OCI-LY7 (cell line): ENCODE results near the gene PITPNM1. TPM values are rescaled to one million over a fixed set of nuclear protein-coding genes. Genes with fewer than 3 reads are reported as not detected.

Experiments used
- BruUV-seq: library from RNA; stranded (reverse); fragments of 400-500 nt; replicated peaks from 2 replicates; lab custom pipeline; 2021; lab: Mats Ljungman, UMichigan
- CTCF ChIA-PET: fragments of 300-600 bp; sonication (Branson Sonifier 250); formaldehyde crosslinking; loops from one replicate; lab custom pipeline; 2022; ENCODE audit warnings: antibody characterized with exemption; ENCODE audit not compliant: unreplicated experiment; lab: Charles Lee
- POLR2A ChIA-PET: fragments of 300-600 bp; sonication (Branson Sonifier 250); formaldehyde crosslinking; loops from one replicate; lab custom pipeline; 2022; ENCODE audit warnings: antibody characterized with exemption; lab: Charles Lee
- DNase-seq: peaks from one replicate; pipeline ENCODE4 v3.0.0-alpha.2; 2015; ENCODE audit warnings: low spot score
- H2AFZ ChIP-seq: fragments of 200-600 bp; sonication (generic), shearing (Covaris generic); 2 replicates; pipeline ENCODE4 v1.6.1; 2014; ENCODE audit warnings: mild to moderate bottlenecking, antibody characterized with exemption, low read length, moderate library complexity
- H3K27ac ChIP-seq: fragments of 200-600 bp; sonication (generic); 2 replicates; pipeline ENCODE4 v1.5.1; 2014; ENCODE audit warnings: mixed run types, low read depth, mild to moderate bottlenecking, moderate library complexity, low read length, inconsistent platforms; ENCODE audit not compliant: poor library complexity, severe bottlenecking
- H3K36me3 ChIP-seq: fragments of 200-600 bp; sonication (generic); 2 replicates; pipeline ENCODE4 v1.6.1; 2014; ENCODE audit warnings: mild to moderate bottlenecking, antibody characterized with exemption, low read length, moderate library complexity, mixed read lengths; ENCODE audit not compliant: insufficient read depth
- H3K4me1 ChIP-seq: fragments of 200-600 bp; sonication (generic); 2 replicates; pipeline ENCODE4 v1.5.1; 2014; ENCODE audit warnings: mild to moderate bottlenecking, low read length; ENCODE audit not compliant: insufficient read depth, poor library complexity, severe bottlenecking
- H3K4me2 ChIP-seq: fragments of 200-600 bp; sonication (generic); 2 replicates; pipeline ENCODE4 v1.6.1; 2014; ENCODE audit warnings: mild to moderate bottlenecking, low read length
- H3K4me3 ChIP-seq: fragments of 200-600 bp; sonication (generic); 2 replicates; pipeline ENCODE4 v1.5.1; 2014; ENCODE audit warnings: mild to moderate bottlenecking, low read depth, low read length; ENCODE audit not compliant: poor library complexity, severe bottlenecking
- H3K79me2 ChIP-seq: fragments of 200-600 bp; sonication (generic); 2 replicates; pipeline ENCODE4 v1.6.1; 2016; ENCODE audit warnings: low read depth, mild to moderate bottlenecking, low read length, moderate library complexity, mixed read lengths; ENCODE audit not compliant: insufficient read depth
- H3K9me2 ChIP-seq: fragments of 200-600 bp; sonication (generic); 2 replicates; pipeline ENCODE4 v1.6.1; 2016; ENCODE audit warnings: mild to moderate bottlenecking, low read length, mixed read lengths; ENCODE audit not compliant: insufficient read depth
- H3K9me3 ChIP-seq: fragments of 200-600 bp; sonication (generic); 2 replicates; pipeline ENCODE4 v1.6.1; 2014; ENCODE audit warnings: mild to moderate bottlenecking, mixed run types, low read length, mixed read lengths
- H4K20me1 ChIP-seq: fragments of 200-600 bp; sonication (generic); 2 replicates; pipeline ENCODE4 v1.6.1; 2014; ENCODE audit warnings: mild to moderate bottlenecking, antibody characterized with exemption, low read length, moderate library complexity, mixed read lengths; ENCODE audit not compliant: insufficient read depth
- EZH2phosphoT487 ChIP-seq: fragments of 200-600 bp; sonication (generic); IDR thresholded peaks from 2 replicates; pipeline ENCODE4 v1.6.1; 2018; ENCODE audit warnings: low read depth, borderline replicate concordance, mild to moderate bottlenecking, mixed run types, antibody characterized with exemption, low read length, moderate library complexity, mixed read lengths
- intact Hi-C: fragments of 100-400 bp; cut with micrococcal nuclease; formaldehyde crosslinking; loops from one replicate; pipeline ENCODE4 v1.10.0; 2022; ENCODE audit not compliant: unreplicated experiment
- total RNA-seq, 2 experiments: library from RNA; depleted of rRNA in 1 of 2; stranded (reverse); fragments of >200 nt in 1 of 2; shearing (Covaris generic) in 1 of 2; gene quantifications; 2 replicates each; pipeline ENCODE4 v1.2.3, GENCODE V29; 2014 to 2022
- TF ChIP-seq, protein P1 (sequence below): fragments of 200-600 bp; sonication (generic); conservative IDR thresholded peaks from 2 replicates; pipeline ENCODE4 v1.5.1; 2014; ENCODE audit warnings: mild to moderate bottlenecking, antibody characterized with exemption, low read length, moderate library complexity, mixed read lengths

The PITPNM1 gene
- total RNA-seq, 2 experiments from 2014 or later = 37.2 to 51.3 TPM

DNA sequence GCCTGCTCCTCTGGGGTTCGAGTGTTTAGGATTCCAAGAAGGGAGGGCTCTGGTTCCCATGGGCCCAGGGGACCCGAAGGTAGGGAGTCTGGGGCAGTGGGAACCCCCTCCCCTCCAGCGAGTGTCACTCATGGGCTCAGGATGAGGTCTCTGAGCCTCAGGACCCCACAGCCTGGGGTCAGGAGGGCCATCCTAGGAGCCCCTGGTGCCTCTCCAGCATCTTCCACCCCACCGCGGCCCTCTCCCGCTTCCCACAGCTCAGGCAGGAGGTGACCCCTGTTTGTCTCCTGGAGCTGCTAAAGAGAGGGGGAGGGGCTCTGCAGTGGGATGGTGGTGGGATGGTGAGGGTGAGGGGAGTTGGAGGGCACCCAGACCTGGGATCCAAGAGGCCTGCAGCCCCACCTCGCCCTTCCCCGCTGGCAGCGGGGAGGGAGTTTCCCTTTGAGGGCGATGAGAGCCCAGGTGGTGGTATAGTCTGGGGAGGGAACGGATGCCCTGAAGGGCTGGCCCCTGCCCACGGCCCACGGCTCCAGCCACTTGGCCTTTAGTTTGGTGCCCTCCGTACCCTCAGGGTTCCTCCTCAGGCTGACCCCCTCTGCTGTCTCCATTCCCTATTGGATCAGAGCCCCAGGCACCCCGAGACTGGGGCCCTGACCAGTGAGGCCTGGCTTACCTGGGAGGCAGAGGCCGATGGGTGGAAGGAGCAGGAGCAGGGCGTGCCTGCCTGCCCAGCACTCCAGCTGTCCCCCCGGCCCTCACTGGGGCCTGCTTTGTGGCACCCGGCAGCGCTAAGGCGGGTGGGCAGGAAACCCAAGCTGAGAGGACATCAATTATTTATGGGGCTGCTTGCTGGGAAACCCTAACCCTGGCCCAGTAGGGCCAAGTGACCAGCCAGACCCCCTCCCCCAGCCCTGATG, 51.1 kb downstream of the PITPNM1 start:
- H4K20me1 ChIP-seq = no peaks in the 10 kb centered on the region
- H3K9me2 ChIP-seq = no peaks in the 10 kb centered on the region
- no peak overlapping the region for H2AFZ ChIP-seq
- H3K36me3 ChIP-seq = no peaks in the 10 kb centered on the region
- H3K4me2 ChIP-seq = no peak overlapping the region
- H3K4me1 ChIP-seq = peaks cover 42% of the 10 kb centered on the region
- intact Hi-C loops = no loop called here
- CTCF ChIA-PET = no interaction called here
- no peaks in the 10 kb centered on the region for H3K9me3 ChIP-seq
- no TSS peak for BruUV-seq
- H3K79me2 ChIP-seq = no peaks in the 10 kb centered on the region
- no peak for DNase-seq
- no peak overlapping the region for H3K4me3 ChIP-seq
- TF ChIP-seq, protein P1, sequence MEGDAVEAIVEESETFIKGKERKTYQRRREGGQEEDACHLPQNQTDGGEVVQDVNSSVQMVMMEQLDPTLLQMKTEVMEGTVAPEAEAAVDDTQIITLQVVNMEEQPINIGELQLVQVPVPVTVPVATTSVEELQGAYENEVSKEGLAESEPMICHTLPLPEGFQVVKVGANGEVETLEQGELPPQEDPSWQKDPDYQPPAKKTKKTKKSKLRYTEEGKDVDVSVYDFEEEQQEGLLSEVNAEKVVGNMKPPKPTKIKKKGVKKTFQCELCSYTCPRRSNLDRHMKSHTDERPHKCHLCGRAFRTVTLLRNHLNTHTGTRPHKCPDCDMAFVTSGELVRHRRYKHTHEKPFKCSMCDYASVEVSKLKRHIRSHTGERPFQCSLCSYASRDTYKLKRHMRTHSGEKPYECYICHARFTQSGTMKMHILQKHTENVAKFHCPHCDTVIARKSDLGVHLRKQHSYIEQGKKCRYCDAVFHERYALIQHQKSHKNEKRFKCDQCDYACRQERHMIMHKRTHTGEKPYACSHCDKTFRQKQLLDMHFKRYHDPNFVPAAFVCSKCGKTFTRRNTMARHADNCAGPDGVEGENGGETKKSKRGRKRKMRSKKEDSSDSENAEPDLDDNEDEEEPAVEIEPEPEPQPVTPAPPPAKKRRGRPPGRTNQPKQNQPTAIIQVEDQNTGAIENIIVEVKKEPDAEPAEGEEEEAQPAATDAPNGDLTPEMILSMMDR = no peak
- no peak for TF ChIP-seq EZH2phosphoT487
- POLR2A ChIA-PET = no interaction called here
- H3K27ac ChIP-seq = no peak overlapping the region

DNA sequence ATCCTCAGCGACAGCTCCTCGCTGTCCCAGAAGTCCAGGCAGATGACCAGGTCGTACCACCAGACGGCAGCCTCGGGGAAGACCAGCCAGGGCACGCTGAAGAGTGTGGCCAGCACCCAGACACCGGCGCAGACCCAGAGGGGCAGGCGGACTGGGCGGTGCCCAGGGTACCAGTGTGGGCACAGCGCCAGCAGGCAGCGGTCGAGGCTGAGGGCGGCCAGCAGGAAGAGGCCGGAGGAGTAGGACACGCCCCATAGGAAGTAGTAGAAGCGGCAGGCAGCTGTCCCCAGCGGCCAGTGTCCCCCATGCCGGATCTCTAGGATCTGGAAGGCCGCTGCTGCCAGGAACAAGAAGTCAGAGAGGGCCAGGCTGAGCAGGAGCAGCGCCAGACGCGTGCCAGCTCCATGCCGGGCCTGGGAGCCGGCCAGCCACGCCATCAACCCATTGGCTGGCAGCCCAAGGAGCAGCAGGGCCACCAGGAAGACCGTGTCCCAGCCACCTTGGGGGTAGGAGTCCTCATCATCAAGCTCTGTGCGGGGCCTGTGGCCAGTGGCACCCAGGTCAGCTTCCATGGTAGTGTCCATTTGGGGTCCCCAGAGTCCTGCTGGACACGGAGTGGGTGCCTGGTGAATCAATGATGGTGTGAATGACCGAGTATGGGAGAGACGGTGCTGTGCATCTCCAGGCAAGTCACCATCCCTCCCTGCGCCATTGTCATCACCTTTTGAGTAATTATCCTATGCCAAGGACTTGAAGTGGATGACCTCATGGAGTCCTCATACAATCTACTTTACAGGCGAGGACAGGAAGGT, 52.8 kb downstream of the PITPNM1 start, which contains the start of gene GPR152:
TSS of gene GPR152 (minus strand) at position 589 of the 812 bp plus-strand sequence. CDS start at position 584, 5 bp downstream.
- no peak within 1 kb of the TSS for H3K27ac ChIP-seq
- H3K9me2 ChIP-seq = no peaks in the 10 kb centered on the region
- TF ChIP-seq EZH2phosphoT487 = no peak
- TF ChIP-seq, protein P1 = no peak
- no peaks in the 10 kb centered on the region for H4K20me1 ChIP-seq
- H2AFZ ChIP-seq = no peak within 1 kb of the TSS
- POLR2A ChIA-PET = interaction anchor here (0.6 kb wide), 1 partner anchor 11 kb away, joined by 4 read pairs; no protein-coding TSS in a partner anchor
- DNase-seq = no peak
- intact Hi-C loops = no loop called here
- no peaks in the 10 kb centered on the region for H3K79me2 ChIP-seq
- H3K4me3 ChIP-seq = no peak within 1 kb of the TSS
- H3K9me3 ChIP-seq = no peaks in the 10 kb centered on the region
- no TSS peak for BruUV-seq
- H3K36me3 ChIP-seq = no peaks in the 10 kb centered on the region
- CTCF ChIA-PET = no interaction called here
- no peak within 1 kb of the TSS for H3K4me2 ChIP-seq
- H3K4me1 ChIP-seq = peaks cover 39% of the 10 kb centered on the region
